GM21528 (cell line): ENCODE measurements around the gene PAFAH1B2.

Experiments used
- ATAC-seq: cut with Tn5 transposase; IDR thresholded peaks from one replicate; pipeline ENCODE4 v1.9.1; 2021; ENCODE audit warnings: mild to moderate bottlenecking, moderate library complexity; ENCODE audit not compliant: unreplicated experiment, low FRiP score

The PAFAH1B2 gene

GRCh38 chr11:117219455-117219854, 75.4 kb downstream of the PAFAH1B2 start:
- ATAC-seq: no peak

- no peak for ATAC-seq
Observed at GRCh38 chr11:117219995-117220394, 75.9 kb downstream of the PAFAH1B2 start.

- ATAC-seq: no peak
Observed at GRCh38 chr11:117220568-117220967, 76.5 kb downstream of the PAFAH1B2 start.

GRCh38 chr11:117220999-117221774, 77.1 kb downstream of the PAFAH1B2 start:
- ATAC-seq: no peak

- no peak for ATAC-seq
Observed at GRCh38 chr11:117221775-117222517, 77.9 kb downstream of the PAFAH1B2 start.

GRCh38 chr11:117222991-117223740, 79.1 kb downstream of the PAFAH1B2 start:
- ATAC-seq: no peak

GRCh38 chr11:117223741-117224689, 79.9 kb downstream of the PAFAH1B2 start:
- no peak for ATAC-seq

GRCh38 chr11:117225553-117226170, 81.6 kb downstream of the PAFAH1B2 start:
- ATAC-seq: no peak
